GM23338 (cell line): ENCODE measurements around the gene C10orf105. TPM values are rescaled to one million over a fixed set of nuclear protein-coding genes. Genes with fewer than 3 reads are reported as not detected.
A peak's percentile ranks its signal among the peaks of the same experiment; 100 is the strongest.

Experiments used
- ATAC-seq: fragments of 200-7000 bp; cut with Tn5 transposase; 3 replicates; pipeline ENCODE4 v1.9.1; 2020
- DNase-seq: peaks from one replicate; pipeline ENCODE4 v3.0.0-alpha.2; 2015; ENCODE audit warnings: low spot score
- H2AFZ ChIP-seq: fragments of 200-600 bp; sonication (generic); 2 replicates; pipeline ENCODE4 v1.8.0; 2016; ENCODE audit warnings: antibody characterized with exemption, mild to moderate bottlenecking, moderate library complexity
- H3F3A ChIP-seq: fragments of 200-600 bp; sonication (generic); replicated peaks from 2 replicates; pipeline ENCODE4 v1.8.0; 2017; ENCODE audit warnings: antibody characterized with exemption, mixed run types, low read depth
- H3K27ac ChIP-seq: fragments of 200-600 bp; sonication (generic); 2 replicates; pipeline ENCODE4 v1.6.1; 2016; ENCODE audit warnings: low read depth
- H3K27me3 ChIP-seq: fragments of 200-600 bp; sonication (generic); 2 replicates; pipeline ENCODE4 v1.8.0; 2016; ENCODE audit warnings: mild to moderate bottlenecking, mixed run types, moderate library complexity; ENCODE audit not compliant: insufficient read depth
- H3K36me3 ChIP-seq: fragments of 200-600 bp; sonication (generic); 2 replicates; pipeline ENCODE4 v1.8.0; 2016; ENCODE audit warnings: mild to moderate bottlenecking; ENCODE audit not compliant: insufficient read depth
- H3K4me1 ChIP-seq: fragments of 200-600 bp; sonication (generic); 2 replicates; pipeline ENCODE4 v1.8.0; 2016; ENCODE audit warnings: mild to moderate bottlenecking, moderate library complexity; ENCODE audit not compliant: insufficient read depth
- H3K4me2 ChIP-seq: fragments of 200-600 bp; sonication (generic); 2 replicates; pipeline ENCODE4 v1.7.1; 2017; ENCODE audit warnings: mixed run types
- H3K4me3 ChIP-seq: fragments of 200-600 bp; sonication (generic); 2 replicates; pipeline ENCODE4 v1.6.1; 2016; ENCODE audit warnings: mixed run types
- H3K79me2 ChIP-seq: fragments of 200-600 bp; sonication (generic); replicated peaks from 2 replicates; pipeline ENCODE4 v1.8.0; 2017; ENCODE audit warnings: mild to moderate bottlenecking; ENCODE audit not compliant: insufficient read depth
- H3K9me2 ChIP-seq: fragments of 200-600 bp; sonication (generic); 2 replicates; pipeline ENCODE4 v1.8.0; 2017; ENCODE audit not compliant: insufficient read depth
- H4K20me1 ChIP-seq: fragments of 200-600 bp; sonication (generic); replicated peaks from 2 replicates; pipeline ENCODE4 v1.8.0; 2017; ENCODE audit warnings: mild to moderate bottlenecking; ENCODE audit not compliant: insufficient read depth
- H3K27ac Mint-ChIP-seq: 2 replicates; pipeline ENCODE4 v1.8.0; 2020; ENCODE audit warnings: inconsistent platforms, mild to moderate bottlenecking, moderate library complexity, mixed read lengths
- H3K27me3 Mint-ChIP-seq: 3 replicates; pipeline ENCODE4 v1.8.0; 2022; ENCODE audit warnings: low read depth, mild to moderate bottlenecking, moderate library complexity, mixed read lengths, inconsistent platforms; ENCODE audit not compliant: insufficient read depth, poor library complexity
- H3K36me3 Mint-ChIP-seq: 3 replicates; pipeline ENCODE4 v1.8.0; 2021; ENCODE audit warnings: low read depth, mild to moderate bottlenecking, inconsistent platforms, moderate library complexity, mixed read lengths
- H3K4me1 Mint-ChIP-seq: 3 replicates; pipeline ENCODE4 v1.8.0; 2020; ENCODE audit warnings: mild to moderate bottlenecking, inconsistent platforms, mixed read lengths
- H3K4me3 Mint-ChIP-seq: 3 replicates; pipeline ENCODE4 v1.8.0; 2021; ENCODE audit warnings: moderate library complexity, mild to moderate bottlenecking, inconsistent platforms, mixed read lengths
- H3K9me3 Mint-ChIP-seq: 3 replicates; pipeline ENCODE4 v1.8.0; 2020; ENCODE audit warnings: moderate library complexity, mild to moderate bottlenecking, inconsistent platforms, mixed read lengths
- CTCF ChIP-seq, 2 experiments: fragments of 200-600 bp in 1 of 2; sonication (generic) in 1 of 2; conservative IDR thresholded peaks; 2 replicates each; pipeline versions ENCODE4 v1.5.1 to v1.6.1; 2016 to 2017; ENCODE audit warnings: antibody characterized with exemption in 2 of 2, low read depth in 2 of 2, mild to moderate bottlenecking in 2 of 2, moderate library complexity in 1 of 2
- ETS1 ChIP-seq: IDR thresholded peaks from 2 replicates; pipeline ENCODE4 v1.6.1; 2016; ENCODE audit warnings: antibody characterized with exemption
- EZH2 ChIP-seq: fragments of 200-600 bp; sonication (generic); IDR thresholded peaks from one replicate; pipeline ENCODE4 v1.8.0; 2017; ENCODE audit warnings: antibody characterized with exemption, mild to moderate bottlenecking, low read depth; ENCODE audit not compliant: unreplicated experiment
- JUNB ChIP-seq: IDR thresholded peaks from one replicate; pipeline ENCODE4 v1.6.1; 2016; ENCODE audit warnings: antibody characterized with exemption; ENCODE audit not compliant: unreplicated experiment
- POLR2AphosphoS5 ChIP-seq: IDR thresholded peaks from 2 replicates; pipeline ENCODE4 v1.6.1; 2016; ENCODE audit warnings: antibody characterized with exemption, low read depth
- REST ChIP-seq: IDR thresholded peaks from one replicate; pipeline ENCODE4 v1.6.1; 2018; ENCODE audit warnings: antibody characterized with exemption; ENCODE audit not compliant: unreplicated experiment
- ZNF331 ChIP-seq: fragments of 250-450 bp; sonication (Bioruptor Pico); IDR thresholded peaks from 2 replicates; pipeline ENCODE4 v1.5.0; 2020; ENCODE audit warnings: low read depth, mild to moderate bottlenecking, moderate library complexity
- ZNF462 ChIP-seq: fragments of 250-450 bp; sonication (Bioruptor Pico); IDR thresholded peaks from 2 replicates; pipeline ENCODE4 v1.5.0; 2020; ENCODE audit warnings: mild to moderate bottlenecking, moderate library complexity
- polyA plus RNA-seq: library from polyadenylated mRNA; unstranded; fragments of >200 nt; fragmentation: Nextera tagmentation; extraction: Ambion mirVana; gene quantifications from 2 replicates; pipeline ENCODE4 v1.2.1, GENCODE V29; 2016
- total RNA-seq: library from RNA; depleted of rRNA; stranded (reverse); fragments of >200 nt; shearing (Covaris generic); gene quantifications from 2 replicates; pipeline ENCODE4 v1.2.3, GENCODE V29; 2014

C10orf105 gene
- total and polyA plus RNA-seq, 2 experiments from 2014 or later = 0.15 to 0.17 TPM

- no peak for TF ChIP-seq REST
- TF ChIP-seq ZNF331 (CRISPR knock-in tag) = no peak
- no peak for TF ChIP-seq POLR2AphosphoS5
- TF ChIP-seq JUNB = no peak
- TF ChIP-seq EZH2 = no peak
- no peak for TF ChIP-seq ETS1
These were observed 47.3 kb upstream of the C10orf105 start (continued) for GRCh38 chr10:71766717-71767419.

- H3K36me3 ChIP-seq = no peaks in the 10 kb centered on the region
- H3K27me3 Mint-ChIP-seq = peaks cover 10% of the 10 kb centered on the region
- no peaks in the 10 kb centered on the region for H3K9me2 ChIP-seq
- DNase-seq (no peak), ATAC-seq (no peak)
- H3K27ac ChIP-seq = no peak overlapping the region
- H3K27ac Mint-ChIP-seq = no peak overlapping the region
- H4K20me1 ChIP-seq = no peaks in the 10 kb centered on the region
- no peaks in the 10 kb centered on the region; the same call in 2 of the 3 replicates for H3K9me3 Mint-ChIP-seq
- no peaks in the 10 kb centered on the region for H3K4me1 ChIP-seq
- TF ChIP-seq ZNF462 (no peak), CTCF (conservative IDR thresholded peaks at IDR 0.05; ENCODE audit: low read depth in 2 of 2) (peak in 1 of 2 experiments; percentile 13; a peak in 1 of 4 replicates)
- no peaks in the 10 kb centered on the region for H3K27me3 ChIP-seq
- H3K4me2 ChIP-seq = no peak overlapping the region
- no peaks in the 10 kb centered on the region for H3F3A ChIP-seq
- no peak overlapping the region for H3K4me3 ChIP-seq
- H3K4me3 Mint-ChIP-seq = no peak overlapping the region
- no peak overlapping the region for H2AFZ ChIP-seq
- H3K36me3 Mint-ChIP-seq = no peaks in the 10 kb centered on the region
- H3K79me2 ChIP-seq = no peaks in the 10 kb centered on the region
- H3K4me1 Mint-ChIP-seq = peaks cover 3% of the 10 kb centered on the region; the same call in 2 of the 3 replicates
These were observed 46.5 kb upstream of the C10orf105 start for GRCh38 chr10:71765906-71766716.
